ENCODE data around the gene SIRPA. TPM values are rescaled to one million over a fixed set of nuclear protein-coding genes. Genes with fewer than 3 reads are reported as not detected.

Gene SIRPA
- total and polyA plus RNA-seq, 4 experiments from 2014 or later, result 1.8 to 2.4 TPM; not detected in 2

GRCh38 chr20:1928154-1928553 is 32.9 kb downstream of the SIRPA start:
- no peaks in the 10 kb centered on the region for H3K9me3 ChIP-seq (ENCODE audit: control insufficient read depth in 1 of 2, low read length in 2 of 2)
- Mint-ChIP-seq H3K9me3 (peaks cover 0 to 2% (median 0%) of the 10 kb centered on the region in 8 donors), H3K27me3 (peaks cover 19 to 29% of the 10 kb centered on the region in 2 donors), H3K4me3 (no peak overlapping the region), H3K4me1 (no peaks in the 10 kb centered on the region), H3K36me3 (no peaks in the 10 kb centered on the region), H3K27ac (peak overlapping the region in 1 of 7 donors; percentile 48)
- intact Hi-C loops (cut with micrococcal nuclease), result no loop called here
- ChIA-PET POLR2A (ENCODE audit: partially characterized antibody) (no interaction called here), CTCF (ENCODE audit: partially characterized antibody) (no interaction called here)
- H3K27me3 ChIP-seq (ENCODE audit: insufficient read depth, low read length), result no peaks in the 10 kb centered on the region
- no peak overlapping the region for H3K4me3 ChIP-seq (ENCODE audit: low read length in 2 of 2)
- no peak for DNase-seq
- H3K36me3 ChIP-seq (ENCODE audit: insufficient read depth, low read length), result no peaks in the 10 kb centered on the region
- no peak overlapping the region for H3K27ac ChIP-seq (ENCODE audit: low read depth, low read length)
- no peaks in the 10 kb centered on the region for H3K4me1 ChIP-seq (ENCODE audit: insufficient read depth, low read length)

GRCh38 chr20:1928782-1929181 is 33.6 kb downstream of the SIRPA start:
- no peak overlapping the region for H3K27ac ChIP-seq (ENCODE audit: low read depth, low read length)
- peaks cover 0 to 2% (median 0%) of the 10 kb centered on the region in 8 donors for H3K9me3 Mint-ChIP-seq
- CTCF ChIA-PET (ENCODE audit: partially characterized antibody), result no interaction called here

DNA sequence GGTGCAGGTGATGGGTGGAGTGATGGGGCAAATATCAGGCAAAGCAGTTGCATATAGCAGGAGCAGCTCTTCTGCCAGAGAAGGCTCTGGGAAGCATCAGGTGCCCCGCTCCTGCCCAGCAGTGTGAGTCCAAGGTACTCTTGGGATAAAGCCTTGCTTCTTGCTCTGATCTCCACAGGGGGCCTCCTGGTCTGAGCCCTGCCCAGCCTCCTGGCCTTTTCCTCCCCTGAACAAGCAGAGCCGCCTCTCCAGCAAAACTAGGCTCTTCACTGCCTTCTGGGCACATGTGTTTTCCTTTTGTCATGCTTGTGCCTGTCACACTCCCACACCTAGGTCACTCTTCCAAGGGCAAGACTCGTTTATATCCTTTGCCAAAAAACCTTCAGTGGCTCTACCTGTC is 34.3 kb downstream of the SIRPA start:
- no peak overlapping the region for H3K27ac Mint-ChIP-seq
- Histone ChIP-seq H3K9me3 (ENCODE audit: control insufficient read depth in 1 of 2, low read length in 2 of 2) (no peaks in the 10 kb centered on the region), H3K27ac (ENCODE audit: low read depth, low read length) (no peak overlapping the region), H3K4me3 (ENCODE audit: low read length in 2 of 2) (no peak overlapping the region), H3K27me3 (ENCODE audit: insufficient read depth, low read length) (no peaks in the 10 kb centered on the region), H3K4me1 (ENCODE audit: insufficient read depth, low read length) (no peaks in the 10 kb centered on the region), H3K36me3 (ENCODE audit: insufficient read depth, low read length) (no peaks in the 10 kb centered on the region)
- intact Hi-C loops (cut with micrococcal nuclease), result no loop called here
- no peak overlapping the region for H3K4me3 Mint-ChIP-seq
- H3K9me3 Mint-ChIP-seq, result peaks cover 0 to 2% (median 0%) of the 10 kb centered on the region in 8 donors
- DNase-seq, result no peak
- H3K36me3 Mint-ChIP-seq, result no peaks in the 10 kb centered on the region
- ChIA-PET CTCF (ENCODE audit: partially characterized antibody) (no interaction called here), POLR2A (ENCODE audit: partially characterized antibody) (no interaction called here)
- peaks cover 25 to 27% of the 10 kb centered on the region in 2 donors for H3K27me3 Mint-ChIP-seq
- no peaks in the 10 kb centered on the region for H3K4me1 Mint-ChIP-seq

More at GRCh38 chr20:1928782-1929181, 33.6 kb downstream of the SIRPA start:
- Mint-ChIP-seq H3K36me3 (no peaks in the 10 kb centered on the region), H3K27me3 (peaks cover 19 to 29% of the 10 kb centered on the region in 2 donors), H3K4me1 (no peaks in the 10 kb centered on the region), H3K4me3 (no peak overlapping the region), H3K27ac (no peak overlapping the region)
- no peaks in the 10 kb centered on the region for H3K36me3 ChIP-seq (ENCODE audit: insufficient read depth, low read length)
- POLR2A ChIA-PET (ENCODE audit: partially characterized antibody), result no interaction called here
- no peaks in the 10 kb centered on the region for H3K9me3 ChIP-seq (ENCODE audit: control insufficient read depth in 1 of 2, low read length in 2 of 2)
- H3K27me3 ChIP-seq (ENCODE audit: insufficient read depth, low read length), result no peaks in the 10 kb centered on the region
- intact Hi-C loops (cut with micrococcal nuclease), result no loop called here
- no peak for DNase-seq
- no peak overlapping the region for H3K4me3 ChIP-seq (ENCODE audit: low read length in 2 of 2)
- H3K4me1 ChIP-seq (ENCODE audit: insufficient read depth, low read length), result no peaks in the 10 kb centered on the region

DNA sequence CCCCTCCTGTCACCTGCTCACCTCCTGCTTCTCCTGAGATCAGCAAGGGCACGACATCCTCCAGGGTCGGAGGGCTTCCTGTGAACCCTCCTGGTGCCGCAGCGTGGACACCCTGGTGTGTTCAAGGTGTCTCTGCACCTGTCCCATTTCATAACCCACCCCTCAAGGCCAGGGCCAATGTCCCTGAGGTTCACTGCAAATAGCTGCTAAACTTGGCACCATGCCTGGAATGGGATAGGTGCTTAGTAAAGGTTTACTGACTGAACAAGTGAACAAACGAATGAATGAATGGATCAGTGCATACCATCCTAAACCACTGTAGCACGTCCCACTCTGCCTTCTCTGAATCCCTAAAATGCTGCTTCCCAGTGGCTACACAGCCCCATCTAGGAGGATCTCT is 35.0 kb downstream of the SIRPA start:
- Histone ChIP-seq H3K4me3 (ENCODE audit: low read length in 2 of 2) (no peak overlapping the region), H3K27ac (ENCODE audit: low read depth, low read length) (no peak overlapping the region), H3K27me3 (ENCODE audit: insufficient read depth, low read length) (no peaks in the 10 kb centered on the region), H3K9me3 (ENCODE audit: control insufficient read depth in 1 of 2, low read length in 2 of 2) (no peaks in the 10 kb centered on the region), H3K36me3 (ENCODE audit: insufficient read depth, low read length) (no peaks in the 10 kb centered on the region), H3K4me1 (ENCODE audit: insufficient read depth, low read length) (no peaks in the 10 kb centered on the region)
- DNase-seq, result no peak
- CTCF ChIA-PET (ENCODE audit: partially characterized antibody), result no interaction called here
- Mint-ChIP-seq H3K4me3 (no peak overlapping the region), H3K27me3 (peaks cover 26 to 30% of the 10 kb centered on the region in 2 donors), H3K27ac (no peak overlapping the region), H3K9me3 (peaks cover 0 to 2% (median 0%) of the 10 kb centered on the region in 8 donors), H3K4me1 (no peaks in the 10 kb centered on the region), H3K36me3 (no peaks in the 10 kb centered on the region)
- POLR2A ChIA-PET (ENCODE audit: partially characterized antibody), result no interaction called here
- intact Hi-C loops (cut with micrococcal nuclease), result no loop called here

DNA sequence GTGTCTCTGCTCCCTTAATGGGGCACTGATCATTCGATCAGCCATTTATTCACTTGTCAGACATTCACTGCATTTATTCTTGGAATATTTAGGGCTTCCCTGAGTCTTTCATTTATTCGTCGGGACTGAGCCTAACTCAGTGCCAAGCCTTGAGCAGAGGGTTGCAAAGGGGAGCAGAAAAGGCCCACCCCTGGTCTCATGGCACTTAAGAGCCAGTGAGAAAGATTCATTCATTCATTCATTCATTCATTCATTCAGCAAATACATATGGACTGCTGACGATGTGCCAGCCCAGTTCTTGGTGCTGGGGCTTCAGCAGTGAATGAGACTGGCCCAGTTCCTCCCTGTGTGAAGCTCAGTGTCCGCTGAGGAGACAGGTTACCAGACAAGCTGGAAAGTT is 36.6 kb downstream of the SIRPA start:
- CTCF ChIA-PET (ENCODE audit: partially characterized antibody), result no interaction called here
- POLR2A ChIA-PET (ENCODE audit: partially characterized antibody), result no interaction called here

GRCh38 chr20:1932971-1933370 is 37.8 kb downstream of the SIRPA start:
- CTCF ChIA-PET (ENCODE audit: partially characterized antibody), result no interaction called here
- intact Hi-C loops (cut with micrococcal nuclease), result no loop called here

More for the DNA sequence above, 36.6 kb downstream of the SIRPA start:
- no peaks in the 10 kb centered on the region for H3K4me1 Mint-ChIP-seq
- no peak for DNase-seq
- H3K4me1 ChIP-seq (ENCODE audit: insufficient read depth, low read length), result no peaks in the 10 kb centered on the region
- H3K27ac Mint-ChIP-seq, result no peak overlapping the region
- H3K9me3 ChIP-seq (ENCODE audit: control insufficient read depth in 1 of 2, low read length in 2 of 2), result no peaks in the 10 kb centered on the region
- no peaks in the 10 kb centered on the region for H3K36me3 ChIP-seq (ENCODE audit: insufficient read depth, low read length)
- no peak overlapping the region for H3K4me3 Mint-ChIP-seq
- intact Hi-C loops (cut with micrococcal nuclease), result no loop called here
- H3K27me3 Mint-ChIP-seq, result peaks cover 31 to 36% of the 10 kb centered on the region in 2 donors
- no peaks in the 10 kb centered on the region for H3K27me3 ChIP-seq (ENCODE audit: insufficient read depth, low read length)
- no peaks in the 10 kb centered on the region for H3K36me3 Mint-ChIP-seq
- no peak overlapping the region for H3K4me3 ChIP-seq (ENCODE audit: low read length in 2 of 2)
- no peak overlapping the region for H3K27ac ChIP-seq (ENCODE audit: low read depth, low read length)
- H3K9me3 Mint-ChIP-seq, result peaks cover 0 to 2% (median 0%) of the 10 kb centered on the region in 8 donors

GRCh38 chr20:1933465-1933870 is 38.3 kb downstream of the SIRPA start:
- intact Hi-C loops (cut with micrococcal nuclease), result no loop called here
- CTCF ChIA-PET (ENCODE audit: partially characterized antibody), result no interaction called here
- DNase-seq, result no peak

More at GRCh38 chr20:1932971-1933370, 37.8 kb downstream of the SIRPA start:
- H3K36me3 ChIP-seq (ENCODE audit: insufficient read depth, low read length), result no peaks in the 10 kb centered on the region
- H3K27ac Mint-ChIP-seq, result no peak overlapping the region
- H3K4me3 Mint-ChIP-seq, result no peak overlapping the region
- no peak overlapping the region for H3K27ac ChIP-seq (ENCODE audit: low read depth, low read length)
- H3K9me3 Mint-ChIP-seq, result peaks cover 0 to 2% (median 0%) of the 10 kb centered on the region in 8 donors
- H3K27me3 Mint-ChIP-seq, result peaks cover 30 to 39% of the 10 kb centered on the region in 2 donors
- no peaks in the 10 kb centered on the region for H3K36me3 Mint-ChIP-seq
- POLR2A ChIA-PET (ENCODE audit: partially characterized antibody), result no interaction called here
- DNase-seq, result no peak
- no peak overlapping the region for H3K4me3 ChIP-seq (ENCODE audit: low read length in 2 of 2)
- H3K27me3 ChIP-seq (ENCODE audit: insufficient read depth, low read length), result no peaks in the 10 kb centered on the region
- no peaks in the 10 kb centered on the region for H3K4me1 ChIP-seq (ENCODE audit: insufficient read depth, low read length)
- no peaks in the 10 kb centered on the region for H3K9me3 ChIP-seq (ENCODE audit: control insufficient read depth in 1 of 2, low read length in 2 of 2)
- no peaks in the 10 kb centered on the region for H3K4me1 Mint-ChIP-seq

DNA sequence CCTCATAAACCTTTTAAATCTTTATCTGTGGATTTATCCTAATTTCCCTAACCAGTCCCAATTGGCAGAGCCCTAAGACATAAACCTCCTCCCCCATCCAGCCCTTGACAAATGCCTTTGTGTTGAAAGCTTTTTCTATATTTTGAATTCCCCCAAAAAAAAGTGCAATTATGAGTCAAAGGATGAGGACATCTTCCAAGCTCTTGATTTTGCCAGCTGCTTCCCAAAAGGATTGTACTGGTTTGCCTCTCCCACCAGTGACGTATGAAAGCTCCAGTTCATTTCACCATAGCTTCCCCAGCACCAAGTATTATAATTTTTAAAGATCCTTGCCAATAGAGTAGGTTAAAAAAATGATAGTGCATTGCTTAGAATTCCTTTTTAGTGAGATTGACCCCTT is 38.9 kb downstream of the SIRPA start:
- H3K27ac ChIP-seq (ENCODE audit: low read depth, low read length), result no peak overlapping the region
- CTCF ChIA-PET (ENCODE audit: partially characterized antibody), result no interaction called here
- Mint-ChIP-seq H3K4me1 (no peaks in the 10 kb centered on the region), H3K27ac (no peak overlapping the region), H3K27me3 (peaks cover 26 to 31% of the 10 kb centered on the region in 2 donors), H3K36me3 (no peaks in the 10 kb centered on the region), H3K4me3 (no peak overlapping the region), H3K9me3 (peaks cover 0 to 2% (median 0%) of the 10 kb centered on the region in 8 donors)
- H3K4me1 ChIP-seq (ENCODE audit: insufficient read depth, low read length), result no peaks in the 10 kb centered on the region
- H3K27me3 ChIP-seq (ENCODE audit: insufficient read depth, low read length), result no peaks in the 10 kb centered on the region
- H3K9me3 ChIP-seq (ENCODE audit: control insufficient read depth in 1 of 2, low read length in 2 of 2), result no peaks in the 10 kb centered on the region
- intact Hi-C loops (cut with micrococcal nuclease), result no loop called here
- H3K4me3 ChIP-seq (ENCODE audit: low read length in 2 of 2), result no peak overlapping the region
- no peak for DNase-seq
- POLR2A ChIA-PET (ENCODE audit: partially characterized antibody), result no interaction called here
- H3K36me3 ChIP-seq (ENCODE audit: insufficient read depth, low read length), result no peaks in the 10 kb centered on the region

More at GRCh38 chr20:1933465-1933870, 38.3 kb downstream of the SIRPA start:
- Mint-ChIP-seq H3K4me1 (no peaks in the 10 kb centered on the region), H3K36me3 (no peaks in the 10 kb centered on the region), H3K27ac (no peak overlapping the region), H3K9me3 (peaks cover 0 to 2% (median 0%) of the 10 kb centered on the region in 8 donors), H3K4me3 (no peak overlapping the region), H3K27me3 (peaks cover 29 to 35% of the 10 kb centered on the region in 2 donors)
- Histone ChIP-seq H3K4me3 (ENCODE audit: low read length in 2 of 2) (no peak overlapping the region), H3K27me3 (ENCODE audit: insufficient read depth, low read length) (no peaks in the 10 kb centered on the region), H3K9me3 (ENCODE audit: control insufficient read depth in 1 of 2, low read length in 2 of 2) (no peaks in the 10 kb centered on the region), H3K36me3 (ENCODE audit: insufficient read depth, low read length) (no peaks in the 10 kb centered on the region), H3K4me1 (ENCODE audit: insufficient read depth, low read length) (no peaks in the 10 kb centered on the region), H3K27ac (ENCODE audit: low read depth, low read length) (no peak overlapping the region)
- POLR2A ChIA-PET (ENCODE audit: partially characterized antibody), result no interaction called here
